ENCODE measurements around the gene CCDC144A. TPM values are rescaled to one million over a fixed set of nuclear protein-coding genes. Genes with fewer than 3 reads are reported as not detected.
"Not testable (repeated sequence)": the region's sequence is repeated elsewhere in the genome, so short reads cannot be mapped to it uniquely, and the experiment has no call there.

The CCDC144A gene, protein sequence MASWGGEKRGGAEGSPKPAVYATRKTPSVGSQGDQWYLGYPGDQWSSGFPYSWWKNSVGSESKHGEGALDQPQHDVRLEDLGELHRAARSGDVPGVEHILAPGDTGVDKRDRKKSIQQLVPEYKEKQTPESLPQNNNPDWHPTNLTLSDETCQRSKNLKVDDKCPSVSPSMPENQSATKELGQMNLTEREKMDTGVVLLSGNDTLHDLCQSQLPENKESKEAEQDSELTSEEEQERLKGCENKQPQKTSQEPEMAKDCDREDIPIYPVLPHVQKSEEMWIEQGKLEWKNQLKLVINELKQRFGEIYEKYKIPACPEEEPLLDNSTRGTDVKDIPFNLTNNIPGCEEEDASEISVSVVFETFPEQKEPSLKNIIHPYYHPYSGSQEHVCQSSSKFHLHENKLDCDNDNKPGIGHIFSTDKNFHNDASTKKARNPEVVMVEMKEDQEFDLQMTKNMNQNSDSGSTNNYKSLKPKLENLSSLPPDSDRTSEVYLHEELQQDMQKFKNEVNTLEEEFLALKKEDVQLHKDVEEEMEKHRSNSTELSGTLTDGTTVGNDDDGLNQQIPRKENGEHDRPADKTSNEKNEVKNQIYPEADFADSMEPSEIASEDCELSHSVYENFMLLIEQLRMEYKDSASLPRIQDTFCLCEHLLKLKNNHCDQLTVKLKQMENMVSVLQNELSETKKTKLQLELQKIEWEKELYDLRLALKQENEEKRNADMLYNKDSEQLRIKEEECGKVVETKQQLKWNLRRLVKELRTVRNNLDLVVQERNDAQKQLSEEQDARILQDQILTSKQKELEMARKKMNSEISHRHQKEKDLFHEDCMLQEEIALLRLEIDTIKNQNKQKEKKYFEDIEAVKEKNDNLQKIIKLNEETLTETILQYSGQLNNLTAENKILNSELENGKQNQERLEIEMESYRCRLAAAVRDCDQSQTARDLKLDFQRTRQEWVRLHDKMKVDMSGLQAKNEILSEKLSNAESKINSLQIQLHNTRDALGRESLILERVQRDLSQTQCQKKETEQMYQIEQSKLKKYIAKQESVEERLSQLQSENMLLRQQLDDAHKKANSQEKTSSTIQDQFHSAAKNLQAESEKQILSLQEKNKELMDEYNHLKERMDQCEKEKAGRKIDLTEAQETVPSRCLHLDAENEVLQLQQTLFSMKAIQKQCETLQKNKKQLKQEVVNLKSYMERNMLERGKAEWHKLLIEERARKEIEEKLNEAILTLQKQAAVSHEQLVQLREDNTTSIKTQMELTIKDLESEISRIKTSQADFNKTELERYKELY (N-terminal part only)
- polyA plus RNA-seq (ENCODE audit: insufficient read length in 4 of 4): 1 to 10 TPM in 2 of 4 donors, under 1 TPM in 2; 0.40 to 3.4 (median 0.83) TPM

DNA sequence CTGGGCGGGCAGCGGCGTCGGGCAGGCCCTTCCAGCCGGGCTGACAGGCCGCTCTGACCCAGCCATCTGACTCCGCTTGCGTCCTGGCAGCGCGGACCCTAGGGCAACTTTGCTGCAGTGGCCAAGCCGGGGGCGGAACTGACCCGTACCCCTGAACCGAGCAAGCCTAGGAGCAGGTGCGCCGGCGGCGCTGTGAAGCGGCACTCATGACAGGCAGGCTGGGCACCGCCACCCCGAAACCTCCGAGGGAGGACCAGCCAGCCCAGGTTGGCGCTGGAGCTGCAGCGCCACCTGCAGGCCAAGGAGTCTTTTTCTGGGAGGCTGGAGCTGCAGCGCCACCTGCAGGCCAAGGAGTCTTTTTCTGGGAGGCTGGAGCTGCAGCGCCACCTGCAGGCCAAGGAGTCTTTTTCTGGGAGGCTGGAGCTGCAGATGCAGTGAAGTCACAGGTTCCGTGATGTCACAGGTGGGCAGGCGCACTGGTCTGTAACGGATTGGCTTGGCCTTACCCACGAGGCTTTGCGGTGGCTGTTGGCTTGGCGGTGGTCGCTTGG, at the start of gene CCDC144A:
TSS of gene CCDC144A (plus strand) at position 511 of the 551 bp plus-strand sequence. CDS start 160 bp downstream, outside the sequence.
- not testable (repeated sequence) for DNase-seq (ENCODE audit: low read depth in 4 of 4, low spot score in 3 of 4)

DNA sequence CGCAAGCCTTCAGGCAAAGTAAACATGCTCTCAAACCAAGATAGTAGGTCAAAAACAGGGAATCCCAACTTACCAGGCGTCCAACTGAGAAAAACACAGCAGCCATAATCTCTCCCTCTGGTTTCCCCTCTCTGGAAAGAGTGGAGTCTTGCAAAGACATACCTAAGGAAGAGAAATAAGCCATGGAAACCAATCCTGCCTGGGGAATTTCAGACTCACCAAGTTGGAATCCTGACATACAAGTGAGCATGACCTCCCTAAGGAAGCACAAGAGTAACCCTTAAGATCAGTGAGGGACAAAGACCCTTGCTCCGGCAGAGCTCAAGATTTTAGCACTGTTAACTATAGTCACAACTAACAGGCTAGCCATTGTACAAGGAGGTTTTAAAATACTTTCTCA, 40.5 kb upstream of the CCDC144A start:
- no peak for DNase-seq (ENCODE audit: low read depth in 4 of 4, low spot score in 3 of 4)

DNA sequence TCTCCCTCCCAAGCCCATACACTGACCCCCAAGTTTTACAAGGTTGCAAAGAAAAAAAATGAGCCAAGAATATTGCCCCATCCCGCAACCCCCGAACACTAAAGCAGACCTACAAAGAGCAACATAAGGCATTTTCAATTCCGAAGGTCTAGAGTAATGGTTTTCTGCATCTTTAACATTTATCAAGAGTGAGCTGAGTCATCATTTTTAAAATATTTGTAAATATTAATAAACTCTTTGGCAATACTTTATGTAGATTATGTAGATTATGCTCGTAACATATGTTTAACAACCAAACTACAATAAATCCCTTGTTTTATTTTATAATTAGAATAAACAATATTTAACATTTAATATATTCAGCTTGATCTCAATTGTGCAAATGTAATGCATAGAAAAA, 37.8 kb upstream of the CCDC144A start:
- DNase-seq (ENCODE audit: low read depth in 4 of 4, low spot score in 3 of 4): no peak

DNA sequence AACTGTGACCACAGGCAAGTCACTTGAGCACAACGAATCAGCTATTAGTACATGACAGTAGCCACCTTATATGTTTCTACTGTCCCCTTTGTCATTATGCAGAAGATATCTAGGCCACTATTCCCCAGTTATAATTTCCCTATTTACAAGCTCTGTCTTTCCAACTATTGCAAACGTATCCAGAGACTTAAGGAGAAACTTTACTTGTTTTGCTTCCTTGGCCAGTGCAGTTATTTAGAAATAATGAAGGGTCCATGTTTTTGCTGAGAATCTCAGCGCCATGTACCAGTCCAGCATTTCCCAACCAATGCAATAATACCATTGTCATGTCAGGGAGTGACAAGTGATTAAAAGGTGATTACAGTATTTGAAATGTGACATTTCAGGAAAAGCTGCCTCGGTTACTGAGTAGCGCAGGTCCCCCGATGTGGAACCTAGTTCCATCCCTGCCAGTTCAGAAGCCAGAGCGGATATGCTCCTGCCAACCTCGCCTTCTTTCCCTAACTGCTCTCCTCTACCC, 37.1 kb upstream of the CCDC144A start:
- DNase-seq (ENCODE audit: low read depth in 4 of 4, low spot score in 3 of 4): peak in 2 of 4 donors; percentile 1 to 3

DNA sequence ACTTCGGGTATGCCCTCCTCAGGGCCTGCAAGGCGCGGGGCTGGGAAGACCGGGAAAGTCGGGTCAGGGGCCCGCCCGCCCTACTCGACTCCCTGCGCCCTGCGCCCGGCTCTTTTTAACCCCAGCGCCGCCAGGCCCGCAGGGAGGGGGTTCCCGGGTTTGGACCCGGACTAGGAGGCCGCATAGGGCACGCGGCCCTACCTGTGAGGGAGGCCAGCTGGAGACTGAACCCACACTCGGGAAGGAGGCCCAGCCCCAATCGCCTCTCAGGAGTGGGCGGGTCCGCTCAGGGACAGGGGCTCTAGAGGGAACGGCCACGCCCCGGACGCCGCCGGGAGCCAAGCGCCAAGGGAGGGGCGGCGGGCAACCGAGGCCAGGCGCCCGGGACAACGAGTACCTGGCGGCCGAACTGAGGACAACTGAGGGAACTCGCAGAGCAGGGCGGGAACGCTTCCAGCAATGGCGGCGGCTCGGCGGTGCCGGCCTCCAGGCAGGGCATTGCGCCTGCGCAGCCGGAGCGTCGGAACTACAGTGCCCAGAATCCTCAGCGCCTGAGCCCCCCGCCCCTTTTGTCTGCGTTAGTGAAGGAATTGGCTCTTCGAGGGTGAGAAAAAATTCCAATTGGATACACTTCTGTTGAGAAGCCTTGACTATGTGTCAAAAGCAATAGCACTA, 36.5 kb upstream of the CCDC144A start, which contains the start of gene ZNF624:
TSS of gene ZNF624 (minus strand) at position 484 of the 675 bp plus-strand sequence.
- DNase-seq (ENCODE audit: low read depth in 4 of 4, low spot score in 3 of 4): peak; percentile 86 to 91 (median 86)

DNA sequence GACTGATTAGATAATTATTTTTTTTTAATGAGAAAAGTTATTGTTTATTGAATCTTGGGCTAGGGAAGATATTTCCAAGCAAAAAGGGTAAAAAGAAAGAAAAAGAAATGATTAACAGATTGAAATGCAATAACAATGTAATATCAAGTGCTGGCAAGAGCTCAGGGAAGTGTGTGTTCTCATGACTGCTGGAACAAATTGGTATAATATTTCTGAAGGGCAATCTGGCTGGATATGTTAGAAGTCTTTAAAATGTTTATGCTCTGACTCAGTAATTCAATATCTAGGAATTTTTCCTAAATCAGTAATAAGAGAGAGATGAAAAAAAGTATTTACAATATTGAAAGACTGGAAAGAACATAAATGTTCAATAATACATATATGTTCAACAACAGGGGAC, 28.8 kb upstream of the CCDC144A start:
- DNase-seq (ENCODE audit: low read depth in 4 of 4, low spot score in 3 of 4): no peak

DNA sequence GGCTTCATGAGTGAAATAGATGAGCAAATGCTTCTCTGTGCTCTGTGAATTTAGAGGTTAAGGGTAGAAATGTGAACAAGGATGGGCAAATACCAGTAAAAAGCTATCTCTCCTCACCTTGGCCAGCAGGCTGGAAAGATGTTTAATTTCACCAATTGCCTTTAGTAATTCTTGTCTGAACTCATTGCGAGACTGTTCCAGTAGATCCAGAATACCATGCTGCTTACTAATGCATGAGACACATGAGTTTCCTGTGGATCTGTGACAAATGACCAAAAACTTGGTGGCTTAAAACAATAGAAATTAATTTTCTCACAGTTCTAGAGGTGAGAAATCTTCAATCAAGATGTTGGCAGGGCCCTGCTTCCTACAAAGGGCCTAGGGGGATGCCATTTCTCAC, 27.1 kb upstream of the CCDC144A start:
- no peak for DNase-seq (ENCODE audit: low read depth in 4 of 4, low spot score in 3 of 4)

DNA sequence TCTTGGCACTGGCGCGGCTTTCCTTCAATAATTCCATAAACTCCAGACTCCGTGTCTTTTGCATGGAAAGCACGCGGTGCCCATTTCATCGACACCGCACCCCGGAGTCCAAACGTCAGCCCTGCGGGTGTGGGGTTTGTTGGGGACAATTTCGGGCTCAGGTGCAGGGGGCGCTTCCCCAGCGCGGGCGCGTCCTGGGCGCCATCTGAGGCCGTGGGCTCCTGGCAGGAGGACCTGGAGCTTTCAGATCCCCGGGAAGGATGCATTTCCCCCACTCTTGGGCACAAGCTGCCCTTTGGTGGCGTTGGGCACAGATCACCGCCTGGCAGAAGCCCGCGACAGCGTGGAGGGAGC, 23.5 kb upstream of the CCDC144A start:
- not testable (repeated sequence) for DNase-seq (ENCODE audit: low read depth in 4 of 4, low spot score in 3 of 4)

DNA sequence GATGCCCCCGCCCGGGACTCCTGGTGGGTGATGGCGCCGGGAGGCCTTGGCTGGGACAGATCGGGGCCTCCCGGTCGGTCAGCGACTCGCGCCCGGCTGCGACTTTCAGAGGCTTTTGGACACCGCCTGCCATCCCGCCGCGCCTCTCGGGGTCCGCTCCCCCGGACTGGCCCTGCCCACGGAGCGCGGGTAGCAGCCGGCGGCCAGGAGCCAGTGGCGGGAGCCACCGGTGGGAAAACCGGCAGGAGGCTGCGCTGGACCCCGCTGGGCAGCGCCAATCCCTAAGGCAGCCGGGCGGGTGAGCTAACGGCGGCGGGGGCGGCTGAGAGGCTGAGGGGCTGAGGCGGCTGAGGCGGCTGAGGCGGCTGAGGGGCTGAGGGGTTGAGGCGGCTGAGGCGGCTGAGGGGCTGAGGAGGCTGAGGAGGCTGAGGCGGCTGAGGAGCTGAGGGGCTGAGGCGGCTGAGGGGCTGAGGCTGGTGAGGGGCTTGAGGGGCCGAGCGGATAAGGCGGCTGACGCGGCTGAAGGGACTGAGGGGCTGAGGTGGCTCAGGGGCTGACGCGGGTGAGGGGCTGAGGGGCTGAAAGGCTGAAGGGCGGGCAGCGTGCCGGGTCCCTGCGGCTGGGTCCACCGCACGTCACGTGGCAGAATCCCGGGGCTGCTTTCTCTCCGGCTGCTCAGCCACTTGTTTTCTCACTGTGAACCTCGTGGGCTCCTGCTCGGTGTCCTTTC, 23.0 kb upstream of the CCDC144A start:
- not testable (repeated sequence) for DNase-seq (ENCODE audit: low read depth in 4 of 4, low spot score in 3 of 4)

DNA sequence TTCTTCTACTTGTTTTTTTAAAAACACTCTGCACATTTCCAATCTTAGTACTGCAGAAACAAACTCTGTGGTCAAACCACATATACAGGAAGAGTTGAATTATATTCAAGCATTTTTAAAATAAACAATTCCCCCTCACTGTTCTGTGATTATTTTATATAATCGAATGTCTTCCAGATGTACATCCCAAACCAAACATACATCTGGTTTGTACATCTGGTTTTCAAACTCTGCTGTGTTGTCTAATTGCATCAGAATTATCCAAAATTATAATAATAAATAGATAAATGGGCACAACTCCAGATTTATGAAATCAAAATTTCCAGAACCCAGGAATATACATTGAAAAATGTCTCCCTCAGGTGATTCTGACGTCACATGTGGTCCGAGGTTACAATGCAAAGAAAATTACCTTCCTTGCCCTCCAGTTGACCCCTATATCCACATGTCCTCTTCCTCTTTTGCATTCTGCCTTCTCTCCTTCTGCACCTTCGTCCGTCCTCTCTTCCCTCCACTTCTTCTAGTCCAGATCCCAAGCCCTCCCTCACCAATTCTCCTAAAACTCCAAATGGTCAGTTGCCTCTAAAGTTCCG, 13.3 kb upstream of the CCDC144A start:
- DNase-seq (ENCODE audit: low read depth in 4 of 4, low spot score in 3 of 4): no peak

DNA sequence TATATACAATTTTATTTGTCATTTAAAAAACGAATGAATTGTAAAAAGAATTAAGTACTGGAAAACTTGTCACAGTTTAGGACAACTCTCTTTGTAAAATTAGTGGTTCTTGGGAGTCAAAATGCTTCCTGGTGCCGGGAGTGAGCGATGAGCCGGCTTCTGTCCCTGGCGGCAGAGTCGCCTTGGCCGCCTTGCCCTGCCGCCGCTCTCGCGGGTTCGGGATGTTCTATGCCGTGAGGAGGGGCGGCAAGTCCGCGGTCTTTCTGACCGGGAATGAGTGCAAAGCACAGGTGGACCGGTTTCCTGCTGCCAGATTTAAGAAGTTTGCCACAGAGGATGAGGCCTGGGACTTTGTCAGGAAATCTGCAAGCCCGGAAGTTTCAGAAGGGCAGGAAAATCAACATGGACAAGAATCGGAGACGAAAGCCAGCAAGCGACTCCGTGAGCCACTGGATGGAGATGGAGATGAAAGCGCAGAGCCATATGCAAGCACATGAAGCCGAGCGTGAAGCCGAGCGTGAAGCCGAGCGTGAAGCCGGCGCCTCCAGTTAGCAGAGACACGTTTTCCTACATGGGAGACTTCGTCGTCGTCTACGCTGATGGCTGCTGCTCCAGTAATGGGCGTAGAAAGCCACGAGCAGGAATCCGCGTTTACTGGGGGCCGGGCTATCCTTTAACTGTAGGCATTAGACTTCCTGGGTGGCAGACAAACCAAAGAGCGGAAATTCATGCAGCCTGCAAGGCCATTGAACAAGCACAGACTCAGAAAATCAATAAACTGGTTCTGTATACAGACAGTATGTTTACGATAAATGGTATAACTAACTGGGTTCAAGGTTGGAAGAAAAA, 6.5 kb upstream of the CCDC144A start:
- DNase-seq (ENCODE audit: low read depth in 4 of 4, low spot score in 3 of 4): peak in 1 of 4 donors; percentile 5

DNA sequence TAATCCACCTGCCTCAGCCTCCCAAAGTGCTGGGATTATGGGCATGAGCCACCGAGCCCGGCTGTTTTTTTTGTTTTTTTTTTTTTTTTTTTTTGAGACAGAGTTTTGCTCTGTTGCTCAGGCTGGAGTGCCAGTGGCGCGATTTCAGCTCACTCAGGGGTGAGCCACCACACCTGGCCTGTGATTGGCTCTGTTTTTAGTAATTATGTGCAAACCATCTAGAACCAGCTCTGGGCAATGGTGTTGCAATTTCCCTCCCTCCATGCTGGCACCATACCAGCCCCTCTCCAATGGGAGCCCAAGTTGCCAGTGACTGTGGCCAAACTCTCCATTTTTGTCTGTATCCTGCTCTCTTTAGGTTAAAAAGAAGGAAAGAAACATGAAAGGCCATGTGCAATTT, 4.0 kb upstream of the CCDC144A start:
- DNase-seq (ENCODE audit: low read depth in 4 of 4, low spot score in 3 of 4): not testable (repeated sequence)

DNA sequence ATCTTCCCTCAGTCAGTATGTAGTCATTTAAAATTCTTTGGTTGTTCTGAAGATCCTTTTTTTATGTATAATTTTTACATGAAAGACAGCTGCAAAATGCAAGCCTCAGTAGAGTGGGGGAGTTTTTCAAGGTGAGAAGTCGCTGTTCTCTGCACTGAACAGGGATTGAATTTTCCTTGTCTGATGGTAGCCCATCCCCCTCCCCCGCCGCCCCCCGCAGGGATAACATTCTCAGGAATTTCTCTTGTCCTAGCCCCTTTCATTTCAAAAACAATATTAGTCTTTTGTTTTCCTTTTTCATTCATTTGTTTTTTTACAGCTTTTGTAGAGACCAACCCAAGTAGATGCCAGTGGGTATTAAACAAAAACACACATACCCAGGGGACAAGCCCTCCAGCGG, 2.9 kb upstream of the CCDC144A start:
- DNase-seq (ENCODE audit: low read depth in 4 of 4, low spot score in 3 of 4): not testable (repeated sequence)

DNA sequence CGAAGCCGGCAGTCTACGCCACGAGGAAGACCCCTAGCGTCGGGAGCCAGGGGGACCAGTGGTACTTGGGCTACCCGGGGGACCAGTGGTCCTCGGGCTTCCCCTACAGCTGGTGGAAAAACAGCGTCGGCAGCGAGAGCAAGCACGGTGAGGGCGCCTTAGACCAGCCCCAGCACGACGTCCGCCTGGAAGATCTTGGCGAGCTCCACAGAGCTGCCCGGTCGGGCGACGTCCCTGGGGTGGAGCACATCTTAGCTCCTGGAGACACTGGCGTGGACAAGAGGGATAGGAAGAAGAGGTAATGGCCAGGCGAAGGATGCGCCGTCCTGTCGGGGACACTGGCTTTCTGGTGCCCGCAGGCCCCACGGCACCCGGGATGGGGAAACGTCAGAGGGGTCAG, 406 bp downstream of the CCDC144A start:
- DNase-seq (ENCODE audit: low read depth in 4 of 4, low spot score in 3 of 4): not testable (repeated sequence)

DNA sequence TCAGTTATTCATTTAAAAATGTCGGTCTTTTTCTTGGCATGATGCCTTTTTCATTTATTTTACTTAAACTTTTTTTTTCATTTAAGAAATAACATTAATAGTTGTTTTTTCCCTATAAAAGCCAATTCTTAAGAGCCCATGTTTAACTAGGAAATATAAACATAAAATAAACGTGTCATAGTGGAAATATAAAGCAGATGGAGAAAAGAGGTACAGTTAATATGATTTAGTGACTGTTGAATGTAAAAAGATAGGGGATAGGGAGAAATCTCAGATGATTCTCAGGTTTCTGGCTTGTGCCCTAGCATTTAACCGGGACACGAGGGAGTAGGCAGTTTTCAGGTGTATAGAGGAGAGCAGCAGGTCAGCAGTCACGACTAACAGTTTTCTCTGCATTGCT, 7.6 kb downstream of the CCDC144A start:
- DNase-seq (ENCODE audit: low read depth in 4 of 4, low spot score in 3 of 4): not testable (repeated sequence)

DNA sequence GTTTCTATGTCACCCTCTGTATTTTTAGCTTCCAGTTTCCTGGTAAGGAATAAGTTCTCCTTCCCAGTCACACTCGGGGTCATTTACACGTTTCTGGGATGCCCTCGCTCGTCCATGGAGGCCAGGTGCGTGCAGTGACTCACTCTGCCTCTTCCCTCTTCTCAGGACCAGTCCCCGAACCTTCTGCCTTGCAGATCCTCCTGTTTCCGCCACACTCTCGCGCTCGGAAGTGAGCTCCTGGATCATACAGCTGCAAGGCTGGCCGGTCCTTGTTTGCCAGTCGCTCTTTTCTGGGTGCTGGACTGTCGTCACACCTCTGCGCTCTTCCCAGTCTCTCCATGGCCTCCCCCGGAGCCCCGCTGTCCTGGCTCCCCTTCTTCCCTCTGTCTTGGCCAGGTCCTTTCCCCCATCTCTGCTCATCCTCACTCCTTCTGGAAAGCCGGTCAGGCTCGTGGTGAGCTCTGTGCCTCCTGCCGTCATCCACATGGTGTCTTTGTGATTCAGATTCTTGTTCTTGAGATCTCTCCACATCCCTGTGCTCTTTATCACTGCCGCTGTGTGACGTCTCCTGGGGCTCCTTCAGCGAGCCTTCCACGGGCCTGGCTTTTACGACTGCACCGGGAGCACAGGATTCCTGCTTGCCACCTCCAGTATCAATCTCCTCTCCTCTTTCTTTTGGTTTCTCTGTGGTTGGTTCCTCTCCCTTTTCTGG, 55.6 kb downstream of the CCDC144A start:
- not testable (repeated sequence) for DNase-seq (ENCODE audit: low read depth in 4 of 4, low spot score in 3 of 4)

DNA sequence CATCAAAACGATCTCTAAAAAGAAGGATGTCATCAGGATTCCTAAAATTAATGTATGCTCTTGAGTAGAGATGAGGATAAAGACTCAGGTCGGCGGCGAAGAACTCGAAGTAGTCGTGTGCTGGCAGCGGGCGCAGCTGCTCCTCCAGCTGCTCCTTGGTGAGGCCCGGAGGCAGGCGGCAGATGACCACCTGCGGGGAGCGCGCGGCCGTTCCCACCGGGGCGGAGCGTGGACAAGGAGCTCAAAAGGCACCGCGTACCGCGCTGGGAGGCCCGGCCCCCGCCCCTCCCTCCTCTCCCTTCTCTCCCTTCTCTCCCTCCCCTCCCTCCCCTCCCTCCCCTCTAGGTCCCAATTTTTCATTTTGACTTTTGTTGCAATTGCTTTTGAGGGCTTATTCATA, 56.5 kb downstream of the CCDC144A start:
- not testable (repeated sequence) for DNase-seq (ENCODE audit: low read depth in 4 of 4, low spot score in 3 of 4)

All from right renal pelvis (tissue), 4 donors.